ENCODE measurements around the gene ZNF511.
"Not testable (repeated sequence)": the region's sequence is repeated elsewhere in the genome, so short reads cannot be mapped to it uniquely, and the experiment has no call there.

Gene ZNF511

DNA sequence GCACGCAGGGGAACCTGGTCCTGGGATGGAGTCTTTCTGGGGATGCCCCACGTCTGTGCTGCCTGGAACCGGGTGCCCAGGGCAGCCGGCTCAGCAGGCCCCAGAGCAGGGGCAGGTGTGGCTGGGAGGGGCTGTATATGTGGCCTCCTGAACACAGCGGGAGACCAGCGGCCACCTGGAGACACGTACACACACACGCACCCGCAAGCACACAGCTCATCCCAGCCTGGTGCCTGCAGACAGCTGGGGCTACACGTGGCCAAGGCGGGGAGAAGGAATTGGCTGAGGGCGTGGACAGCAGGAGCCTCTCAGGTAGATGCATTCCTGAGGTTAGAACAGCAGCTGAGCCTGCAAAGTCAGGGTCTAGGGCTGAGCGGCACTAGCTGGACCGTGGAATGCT, 46.0 kb upstream of the ZNF511 start:
- H4K12ac ChIP-seq (ENCODE audit: low read depth, low read length): no peak overlapping the region
- H3K27me3 ChIP-seq (ENCODE audit: insufficient read depth, low read length): no peaks in the 10 kb centered on the region
- H3K4ac ChIP-seq (ENCODE audit: low read depth, low read length): no peak overlapping the region
- H3K18ac ChIP-seq (ENCODE audit: low read length): no peak overlapping the region
- no peak overlapping the region for H3K14ac ChIP-seq (ENCODE audit: low read length)
- H2BK120ac ChIP-seq (ENCODE audit: insufficient read depth, low read length, poor library complexity): no peak overlapping the region
- H4K91ac ChIP-seq (ENCODE audit: low read depth, low read length): no peak overlapping the region
- peaks cover 2% of the 10 kb centered on the region for H3K9me3 ChIP-seq (ENCODE audit: insufficient read depth, low read depth, low read length)
- peak; percentile 8 to 89 for DNase-seq
- H2AFZ ChIP-seq (ENCODE audit: insufficient read depth, low read length, poor library complexity): no peak overlapping the region
- WGBS (ENCODE audit: extremely low coverage, insufficient coverage, insufficient read length): no CpG with 5 or more reads among the region's 14 CpGs
- peaks cover 4% of the 10 kb centered on the region for H3K79me1 ChIP-seq (ENCODE audit: low read length)
- H2AK5ac ChIP-seq (ENCODE audit: low read length): no peak overlapping the region
- no peak overlapping the region for H3K27ac ChIP-seq (ENCODE audit: low read depth, low read length)
- H3K4me3 ChIP-seq (ENCODE audit: low read depth, low read length): no peak overlapping the region
- H3K23ac ChIP-seq (ENCODE audit: low read length): no peak overlapping the region
- no peak overlapping the region for H2BK12ac ChIP-seq (ENCODE audit: low read length)
- H4K8ac ChIP-seq (ENCODE audit: low read depth, low read length): no peak overlapping the region
- peaks cover 0 to 5% of the 10 kb centered on the region in 2 experiments for H3K36me3 ChIP-seq (ENCODE audit: control insufficient read depth in 1 of 2, insufficient read depth in 2 of 2, low read length in 2 of 2)
- H3K4me1 ChIP-seq (ENCODE audit: control insufficient read depth in 1 of 2, insufficient read depth in 2 of 2, low read length in 2 of 2): peaks cover 4% of the 10 kb centered on the region in 2 experiments
- peaks cover 2% of the 10 kb centered on the region for H3K79me2 ChIP-seq (ENCODE audit: control insufficient read depth, insufficient read depth, low read length, poor library complexity)
- no peak overlapping the region for H3K9ac ChIP-seq (ENCODE audit: low read length)
- H3K4me2 ChIP-seq (ENCODE audit: low read length): no peak overlapping the region
- no peak overlapping the region for H2BK5ac ChIP-seq (ENCODE audit: low read depth, low read length, poor library complexity)

DNA sequence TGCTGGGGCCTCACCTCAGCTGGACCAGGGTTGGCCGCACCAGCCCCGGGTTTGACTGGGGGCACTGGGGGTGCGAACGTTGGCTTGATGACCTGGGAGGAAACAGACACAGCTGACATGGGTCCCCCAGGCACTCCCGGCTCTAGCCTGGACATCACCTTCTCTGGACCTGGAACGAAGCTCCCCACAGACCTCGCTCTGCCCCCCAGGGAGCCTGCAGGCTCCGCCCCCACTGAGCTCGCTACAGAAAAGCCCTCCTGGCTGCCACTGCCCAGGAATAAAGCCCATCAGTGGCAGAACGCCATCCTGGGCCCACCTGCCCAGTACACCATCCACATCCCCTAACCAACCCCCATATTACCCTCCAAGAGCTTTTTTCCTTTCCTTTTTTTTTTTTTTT, 45.0 kb upstream of the ZNF511 start:
- Histone ChIP-seq H3K36me3 (ENCODE audit: control insufficient read depth in 1 of 2, insufficient read depth in 2 of 2, low read length in 2 of 2) (peaks cover 0 to 5% of the 10 kb centered on the region in 2 experiments), H2BK5ac (ENCODE audit: low read depth, low read length, poor library complexity) (no peak overlapping the region), H3K9ac (ENCODE audit: low read length) (no peak overlapping the region), H3K4me1 (ENCODE audit: control insufficient read depth in 1 of 2, insufficient read depth in 2 of 2, low read length in 2 of 2) (peaks cover 4% of the 10 kb centered on the region in 2 experiments), H3K4me3 (ENCODE audit: low read depth, low read length) (no peak overlapping the region), H3K79me2 (ENCODE audit: control insufficient read depth, insufficient read depth, low read length, poor library complexity) (peaks cover 2% of the 10 kb centered on the region), H2BK12ac (ENCODE audit: low read length) (no peak overlapping the region), H2AFZ (ENCODE audit: insufficient read depth, low read length, poor library complexity) (no peak overlapping the region), H3K18ac (ENCODE audit: low read length) (no peak overlapping the region), H3K27me3 (ENCODE audit: insufficient read depth, low read length) (no peaks in the 10 kb centered on the region), H3K9me3 (ENCODE audit: insufficient read depth, low read depth, low read length) (peaks cover 2% of the 10 kb centered on the region), H3K27ac (ENCODE audit: low read depth, low read length) (no peak overlapping the region), H3K4me2 (ENCODE audit: low read length) (no peak overlapping the region), H3K4ac (ENCODE audit: low read depth, low read length) (no peak overlapping the region), H3K14ac (ENCODE audit: low read length) (no peak overlapping the region), H4K91ac (ENCODE audit: low read depth, low read length) (no peak overlapping the region), H2AK5ac (ENCODE audit: low read length) (no peak overlapping the region), H3K79me1 (ENCODE audit: low read length) (peaks cover 4% of the 10 kb centered on the region), H3K23ac (ENCODE audit: low read length) (no peak overlapping the region), H4K8ac (ENCODE audit: low read depth, low read length) (no peak overlapping the region), H4K12ac (ENCODE audit: low read depth, low read length) (no peak overlapping the region), H2BK120ac (ENCODE audit: insufficient read depth, low read length, poor library complexity) (no peak overlapping the region)
- WGBS (ENCODE audit: extremely low coverage, insufficient coverage, insufficient read length): no CpG with 5 or more reads among the region's 10 CpGs
- no peak for DNase-seq

DNA sequence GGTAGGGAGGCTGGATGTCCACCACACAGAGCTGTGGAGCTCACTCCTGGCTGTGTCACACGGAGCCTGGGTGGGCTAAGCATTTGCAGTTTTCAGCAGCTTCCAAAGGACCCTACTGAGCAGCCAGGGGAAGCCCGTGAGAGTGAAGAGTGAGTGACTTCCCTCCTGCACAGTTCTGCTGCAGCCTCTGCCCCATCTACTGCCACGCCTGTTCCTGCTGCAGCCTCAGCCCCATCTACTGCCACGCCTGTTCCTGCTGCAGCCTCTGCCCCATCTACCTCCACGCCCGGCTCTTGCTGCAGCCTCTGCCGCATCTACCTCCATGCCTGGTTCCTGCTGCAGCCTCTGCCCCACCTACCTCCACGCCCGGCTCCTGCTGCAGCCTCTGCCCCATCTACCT, 44.3 kb upstream of the ZNF511 start:
- WGBS (ENCODE audit: extremely low coverage, insufficient coverage, insufficient read length): no CpG with 5 or more reads among the region's 9 CpGs
- Histone ChIP-seq H4K8ac (ENCODE audit: low read depth, low read length) (no peak overlapping the region), H3K18ac (ENCODE audit: low read length) (no peak overlapping the region), H2AFZ (ENCODE audit: insufficient read depth, low read length, poor library complexity) (no peak overlapping the region), H4K12ac (ENCODE audit: low read depth, low read length) (no peak overlapping the region), H2BK5ac (ENCODE audit: low read depth, low read length, poor library complexity) (no peak overlapping the region), H3K36me3 (ENCODE audit: control insufficient read depth in 1 of 2, insufficient read depth in 2 of 2, low read length in 2 of 2) (peaks cover 0 to 5% of the 10 kb centered on the region in 2 experiments), H3K4me2 (ENCODE audit: low read length) (no peak overlapping the region), H3K27ac (ENCODE audit: low read depth, low read length) (no peak overlapping the region), H2BK12ac (ENCODE audit: low read length) (no peak overlapping the region), H3K4me3 (ENCODE audit: low read depth, low read length) (no peak overlapping the region), H2AK5ac (ENCODE audit: low read length) (no peak overlapping the region), H3K23ac (ENCODE audit: low read length) (no peak overlapping the region), H3K9ac (ENCODE audit: low read length) (no peak overlapping the region), H3K14ac (ENCODE audit: low read length) (no peak overlapping the region), H4K91ac (ENCODE audit: low read depth, low read length) (no peak overlapping the region), H3K9me3 (ENCODE audit: insufficient read depth, low read depth, low read length) (peaks cover 2% of the 10 kb centered on the region), H3K4ac (ENCODE audit: low read depth, low read length) (no peak overlapping the region), H3K4me1 (ENCODE audit: control insufficient read depth in 1 of 2, insufficient read depth in 2 of 2, low read length in 2 of 2) (peaks cover 4% of the 10 kb centered on the region in 2 experiments), H3K27me3 (ENCODE audit: insufficient read depth, low read length) (no peaks in the 10 kb centered on the region), H3K79me1 (ENCODE audit: low read length) (peaks cover 4% of the 10 kb centered on the region), H3K79me2 (ENCODE audit: control insufficient read depth, insufficient read depth, low read length, poor library complexity) (peaks cover 2% of the 10 kb centered on the region), H2BK120ac (ENCODE audit: insufficient read depth, low read length, poor library complexity) (no peak overlapping the region)
- no peak for DNase-seq

GRCh38 chr10:133265052-133265451, 43.7 kb upstream of the ZNF511 start:
- not testable (repeated sequence) for H3K79me1 ChIP-seq (ENCODE audit: low read length); H3K4me3 ChIP-seq (ENCODE audit: low read depth, low read length); H3K4me1 ChIP-seq (ENCODE audit: control insufficient read depth in 1 of 2, insufficient read depth in 2 of 2, low read length in 2 of 2); H4K8ac ChIP-seq (ENCODE audit: low read depth, low read length); H3K4ac ChIP-seq (ENCODE audit: low read depth, low read length); H3K4me2 ChIP-seq (ENCODE audit: low read length); H3K36me3 ChIP-seq (ENCODE audit: control insufficient read depth in 1 of 2, insufficient read depth in 2 of 2, low read length in 2 of 2); H2BK12ac ChIP-seq (ENCODE audit: low read length); H2AFZ ChIP-seq (ENCODE audit: insufficient read depth, low read length, poor library complexity); H3K79me2 ChIP-seq (ENCODE audit: control insufficient read depth, insufficient read depth, low read length, poor library complexity); H3K27ac ChIP-seq (ENCODE audit: low read depth, low read length); H2BK5ac ChIP-seq (ENCODE audit: low read depth, low read length, poor library complexity); H2AK5ac ChIP-seq (ENCODE audit: low read length); H4K91ac ChIP-seq (ENCODE audit: low read depth, low read length); H3K27me3 ChIP-seq (ENCODE audit: insufficient read depth, low read length); H3K14ac ChIP-seq (ENCODE audit: low read length); H3K23ac ChIP-seq (ENCODE audit: low read length); DNase-seq; H3K18ac ChIP-seq (ENCODE audit: low read length); H3K9me3 ChIP-seq (ENCODE audit: insufficient read depth, low read depth, low read length); H3K9ac ChIP-seq (ENCODE audit: low read length); H2BK120ac ChIP-seq (ENCODE audit: insufficient read depth, low read length, poor library complexity); H4K12ac ChIP-seq (ENCODE audit: low read depth, low read length)
- no CpG with 5 or more reads among the region's 10 CpGs for WGBS (ENCODE audit: extremely low coverage, insufficient coverage, insufficient read length)

Measured in trophoblast cell (in vitro differentiated cells and primary cell).